ENCODE results near the gene DCTN5. TPM values are rescaled to one million over a fixed set of nuclear protein-coding genes. Genes with fewer than 3 reads are reported as not detected.

Gene DCTN5
- total and polyA plus RNA-seq, 2 donors (not counting 3 experiments of a cell fraction or from before 2014, with no cell fraction given), result 51.6 to 80.8 TPM

DNA sequence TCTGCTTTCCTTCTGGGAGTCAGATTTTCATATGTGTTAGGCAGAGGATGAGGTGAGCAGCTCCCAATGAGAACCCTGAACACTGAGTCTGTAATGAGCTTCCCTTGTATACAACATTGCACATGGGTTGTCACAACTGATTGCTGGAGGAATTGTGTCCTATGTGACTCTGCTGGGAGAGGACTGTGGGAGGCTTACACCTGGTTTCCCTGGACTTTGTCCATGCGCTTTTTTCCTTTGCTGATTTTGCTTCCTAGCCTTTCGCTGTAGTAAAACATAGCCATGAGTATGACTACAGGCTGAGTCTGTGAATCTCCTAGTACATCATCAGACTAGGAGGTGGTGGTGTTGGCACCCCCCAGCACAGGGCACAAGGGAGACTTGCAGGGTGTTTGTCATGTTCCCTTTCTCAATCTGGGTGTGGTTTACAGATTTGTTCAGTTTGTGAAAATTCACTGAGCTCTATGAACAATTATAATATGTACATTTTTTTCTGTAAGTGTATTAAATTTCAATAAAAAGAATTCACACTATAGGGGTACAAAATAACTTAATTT is 35.7 kb downstream of the DCTN5 start:
- ChIA-PET POLR2A (no interaction called here), CTCF (interaction anchor here (1.0 to 4.5 kb wide), 9 partner anchors 8 to 840 kb away, joined by 3 to 21 read pairs (median 4); no protein-coding TSS in a partner anchor)
- no peak overlapping the region for H3K27ac ChIP-seq (ENCODE audit: insufficient read depth, low read depth, low read length)
- peaks cover 27% of the 10 kb centered on the region for H3K4me1 ChIP-seq (ENCODE audit: control insufficient read depth, extremely low read depth, insufficient read depth, low read length)
- DNase-seq (ENCODE audit: low read depth, low spot score) (no peak), FAIRE-seq (no peak)
- dilution Hi-C loops (cut with MboI; ENCODE audit: extremely low pct_ligation_motif_present, low sequenced_read_pairs), result no loop called here
- H4K20me1 ChIP-seq (replicated peaks; ENCODE audit: control insufficient read depth, extremely low read depth, insufficient read depth, low read length), result no peaks in the 10 kb centered on the region
- TF ChIP-seq EZH2 (IDR thresholded peaks at IDR 0.05; ENCODE audit: borderline replicate concordance, low read depth, low read length, severe bottlenecking) (no peak), GATA2 (IDR thresholded peaks at IDR 0.05; ENCODE audit: insufficient read depth, insufficient read length, low read depth, low read length) (no peak), MYC (IDR thresholded peaks at IDR 0.05; ENCODE audit: low read depth, low read length) (no peak), POLR2AphosphoS5 (IDR thresholded peaks at IDR 0.05; ENCODE audit: insufficient read depth, low read depth, low read length) (no peak), JUN (IDR thresholded peaks at IDR 0.05; ENCODE audit: borderline replicate concordance, insufficient read depth, insufficient read length, low read depth) (no peak), FOS (IDR thresholded peaks at IDR 0.05; ENCODE audit: borderline replicate concordance, insufficient read depth, low read length) (no peak), POLR2A (IDR thresholded peaks at IDR 0.05; ENCODE audit: low read depth, low read length) (no peak)
- TF ChIP-seq, protein P1, sequence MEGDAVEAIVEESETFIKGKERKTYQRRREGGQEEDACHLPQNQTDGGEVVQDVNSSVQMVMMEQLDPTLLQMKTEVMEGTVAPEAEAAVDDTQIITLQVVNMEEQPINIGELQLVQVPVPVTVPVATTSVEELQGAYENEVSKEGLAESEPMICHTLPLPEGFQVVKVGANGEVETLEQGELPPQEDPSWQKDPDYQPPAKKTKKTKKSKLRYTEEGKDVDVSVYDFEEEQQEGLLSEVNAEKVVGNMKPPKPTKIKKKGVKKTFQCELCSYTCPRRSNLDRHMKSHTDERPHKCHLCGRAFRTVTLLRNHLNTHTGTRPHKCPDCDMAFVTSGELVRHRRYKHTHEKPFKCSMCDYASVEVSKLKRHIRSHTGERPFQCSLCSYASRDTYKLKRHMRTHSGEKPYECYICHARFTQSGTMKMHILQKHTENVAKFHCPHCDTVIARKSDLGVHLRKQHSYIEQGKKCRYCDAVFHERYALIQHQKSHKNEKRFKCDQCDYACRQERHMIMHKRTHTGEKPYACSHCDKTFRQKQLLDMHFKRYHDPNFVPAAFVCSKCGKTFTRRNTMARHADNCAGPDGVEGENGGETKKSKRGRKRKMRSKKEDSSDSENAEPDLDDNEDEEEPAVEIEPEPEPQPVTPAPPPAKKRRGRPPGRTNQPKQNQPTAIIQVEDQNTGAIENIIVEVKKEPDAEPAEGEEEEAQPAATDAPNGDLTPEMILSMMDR (IDR thresholded peaks at IDR 0.05; ENCODE audit: extremely low read depth in 1 of 2, insufficient read depth in 1 of 2, low read depth in 1 of 2, low read length in 2 of 2), result no peak
- TF ChIP-seq, protein P2, sequence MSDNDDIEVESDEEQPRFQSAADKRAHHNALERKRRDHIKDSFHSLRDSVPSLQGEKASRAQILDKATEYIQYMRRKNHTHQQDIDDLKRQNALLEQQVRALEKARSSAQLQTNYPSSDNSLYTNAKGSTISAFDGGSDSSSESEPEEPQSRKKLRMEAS (IDR thresholded peaks at IDR 0.05; ENCODE audit: insufficient read depth, insufficient read length), result no peak
- H3K9me3 ChIP-seq (replicated peaks; ENCODE audit: control insufficient read depth, insufficient read depth, low read length), result no peaks in the 10 kb centered on the region
- no TSS peak for BruUV-seq (replicated peaks)
- H3K27me3 ChIP-seq (ENCODE audit: control insufficient read depth in 2 of 2, insufficient read depth in 2 of 2, low read length in 2 of 2), result no peaks in the 10 kb centered on the region
- H3K36me3 ChIP-seq (ENCODE audit: control insufficient read depth in 2 of 2, extremely low read depth in 1 of 2, insufficient read depth in 2 of 2, low read length in 2 of 2), result peaks cover 14 to 18% of the 10 kb centered on the region in 2 experiments
- H3K79me2 ChIP-seq (ENCODE audit: control insufficient read depth, insufficient read depth, low read length), result peaks cover 33% of the 10 kb centered on the region
- no peak overlapping the region for H3K4me2 ChIP-seq (ENCODE audit: insufficient read depth, low read length)
- intact Hi-C loops (cut with micrococcal nuclease), result no loop called here
- H2AFZ ChIP-seq (ENCODE audit: low read depth, low read length), result no peak overlapping the region
- H3K4me3 ChIP-seq (replicated peaks in 1 of 3; ENCODE audit: insufficient read depth in 1 of 3, low read depth in 1 of 3, low read length in 3 of 3), result no peak overlapping the region
- H3K9ac ChIP-seq (replicated peaks; ENCODE audit: extremely low read depth, insufficient read depth, low read length), result no peak overlapping the region
- H3K9me1 ChIP-seq (replicated peaks; ENCODE audit: control insufficient read depth, extremely low read depth, insufficient read depth, low read length), result no peaks in the 10 kb centered on the region
